Spleen (tissue), 7 donors: ENCODE results near the gene NPDC1.

ENCODE experiments used
- POLR2AphosphoS5 ChIP-seq, 3 donors: sonication (generic); formaldehyde crosslinking; IDR thresholded peaks; one replicate each; pipeline ENCODE4 v1.5.1; 2017; ENCODE audit warnings: antibody characterized with exemption in 3 of 3
- TF ChIP-seq, protein P1 (sequence below), 11 experiments: fragments of 200-600 bp in 7 of 11; fragments of 450-650 bp in 4 of 11; sonication (generic) in 4 of 11; IDR thresholded peaks in 8 of 11; conservative IDR thresholded peaks in 3 of 11; 1 replicate in 7 of 11; 2 replicates in 4 of 11; pipeline versions ENCODE4 v1.4.0 to v1.8.0; 2016 to 2021; ENCODE audit warnings: antibody characterized with exemption in 11 of 11, inconsistent platforms in 4 of 11, mild to moderate bottlenecking in 1 of 11
- donor health status: DM: no; HTN: no; CAD: no; lungs with moderate emphysema.
- donor health status: DM: no; HTN: no; CAD: no.
- donor health status: DM: no; HTN: no; CAD: no.

DNA sequence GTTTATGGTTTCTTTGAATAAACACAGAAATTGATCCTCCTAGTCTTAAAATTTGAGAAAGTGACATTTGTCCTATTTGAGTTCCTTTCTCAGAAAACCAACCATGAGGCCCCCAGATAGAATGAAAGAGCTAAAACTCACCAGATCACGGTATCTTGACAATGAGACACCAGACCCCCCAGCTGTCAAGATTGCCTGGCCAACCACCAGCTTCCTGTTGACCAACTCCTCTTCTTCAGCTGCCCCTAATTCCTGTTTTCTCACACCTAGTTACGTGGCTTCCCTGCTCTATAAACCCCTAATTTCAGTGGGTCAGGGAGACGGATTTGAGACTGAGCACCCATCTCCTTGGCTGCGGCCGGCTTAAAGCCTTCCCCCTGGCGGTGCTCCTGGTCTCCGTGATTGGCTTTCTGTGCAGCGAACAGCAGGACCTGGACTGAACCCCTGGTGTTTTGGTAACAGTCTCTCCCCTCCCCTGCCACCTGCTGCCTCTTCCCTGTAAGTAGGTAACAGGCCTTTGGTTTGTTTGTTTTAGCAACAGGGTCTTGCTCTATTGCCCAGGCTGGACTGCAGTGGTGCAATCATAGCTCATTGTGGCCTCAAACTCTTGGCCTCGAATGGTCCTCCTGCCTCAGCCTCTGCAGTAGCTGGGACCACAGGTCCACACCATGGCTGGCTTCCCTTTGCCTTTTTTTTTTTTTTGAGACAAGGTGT, 12.7 kb upstream of the NPDC1 start:
- TF ChIP-seq, protein P1, sequence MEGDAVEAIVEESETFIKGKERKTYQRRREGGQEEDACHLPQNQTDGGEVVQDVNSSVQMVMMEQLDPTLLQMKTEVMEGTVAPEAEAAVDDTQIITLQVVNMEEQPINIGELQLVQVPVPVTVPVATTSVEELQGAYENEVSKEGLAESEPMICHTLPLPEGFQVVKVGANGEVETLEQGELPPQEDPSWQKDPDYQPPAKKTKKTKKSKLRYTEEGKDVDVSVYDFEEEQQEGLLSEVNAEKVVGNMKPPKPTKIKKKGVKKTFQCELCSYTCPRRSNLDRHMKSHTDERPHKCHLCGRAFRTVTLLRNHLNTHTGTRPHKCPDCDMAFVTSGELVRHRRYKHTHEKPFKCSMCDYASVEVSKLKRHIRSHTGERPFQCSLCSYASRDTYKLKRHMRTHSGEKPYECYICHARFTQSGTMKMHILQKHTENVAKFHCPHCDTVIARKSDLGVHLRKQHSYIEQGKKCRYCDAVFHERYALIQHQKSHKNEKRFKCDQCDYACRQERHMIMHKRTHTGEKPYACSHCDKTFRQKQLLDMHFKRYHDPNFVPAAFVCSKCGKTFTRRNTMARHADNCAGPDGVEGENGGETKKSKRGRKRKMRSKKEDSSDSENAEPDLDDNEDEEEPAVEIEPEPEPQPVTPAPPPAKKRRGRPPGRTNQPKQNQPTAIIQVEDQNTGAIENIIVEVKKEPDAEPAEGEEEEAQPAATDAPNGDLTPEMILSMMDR (IDR thresholded peaks at IDR 0.05 in 8 of 11, conservative IDR thresholded peaks at IDR 0.05 in 3 of 11) = no peak
- no peak for TF ChIP-seq POLR2AphosphoS5 (IDR thresholded peaks at IDR 0.05)
